ENCODE measurements around the gene ZNF324. TPM values are rescaled to one million over a fixed set of nuclear protein-coding genes. Genes with fewer than 3 reads are reported as not detected.

Gene ZNF324
- total RNA-seq, 1 experiment from 2014 or later: 11.3 TPM

- ChIA-PET POLR2A (interaction anchor here (0.6 to 0.8 kb wide), 2 partner anchors 16 to 43 kb away, joined by 4 read pairs; partner anchors contain the start of gene ZNF584), CTCF (no interaction called here), RAD21 (ENCODE audit: low non-redundant PET in 1 of 2, low total read pairs in 2 of 2, uncharacterized antibody in 2 of 2, unreplicated experiment in 2 of 2) (no interaction called here)
- no peak within 1 kb of the TSS for H2AFZ ChIP-seq (ENCODE audit: low read depth, low read length, poor library complexity, severe bottlenecking)
- H3K9me3 ChIP-seq (ENCODE audit: control insufficient read depth in 1 of 2, insufficient read depth in 1 of 2, low read depth in 1 of 2, low read length in 2 of 2): peaks cover 6 to 11% of the 10 kb centered on the region in 2 experiments; a peak in 2 of 4 replicates
- peak within 1 kb of the TSS; percentile 83 for H3K4me2 ChIP-seq (ENCODE audit: low read length)
- no peaks in the 10 kb centered on the region for H3K79me2 ChIP-seq (ENCODE audit: insufficient read depth, low read length)
- no peaks in the 10 kb centered on the region for H4K20me1 ChIP-seq (ENCODE audit: insufficient read depth)
- peaks cover 6 to 10% of the 10 kb centered on the region in 2 experiments; a peak in 2 of 4 replicates for H3K4me1 ChIP-seq (ENCODE audit: control insufficient read depth in 1 of 2, insufficient read depth in 2 of 2, low read length in 2 of 2)
- no TSS peak for BruUV-seq (replicated peaks)
- H3K36me3 ChIP-seq (ENCODE audit: control insufficient read depth in 1 of 2, insufficient read depth in 2 of 2, low read length in 2 of 2): peaks cover 0 to 2% of the 10 kb centered on the region in 2 experiments; a peak in 2 of 4 replicates
- peak within 1 kb of the TSS; percentile 66; the same call in 1 of the 2 replicates for H3K27ac ChIP-seq (ENCODE audit: low read depth, low read length)
- ATAC-seq (peak; percentile 94), DNase-seq (ENCODE audit: low read depth, low spot score) (peak; percentile 90)
- no peaks in the 10 kb centered on the region for H3K27me3 ChIP-seq (ENCODE audit: insufficient read depth, low read length)
- H3K4me3 ChIP-seq (replicated peaks in 1 of 2; ENCODE audit: low read depth in 1 of 2, low read length in 2 of 2): peak within 1 kb of the TSS; percentile 62 to 73
- peak within 1 kb of the TSS; percentile 81 for H3K9ac ChIP-seq (ENCODE audit: low read length)
- no peaks in the 10 kb centered on the region for H3K9me2 ChIP-seq (ENCODE audit: insufficient read depth)
- intact Hi-C loops (cut with micrococcal nuclease): loop anchor here (5.0 kb wide), 1 partner anchor 44 kb away; the partner anchor contains the start of gene ZNF584
- TF ChIP-seq SIN3A (IDR thresholded peaks at IDR 0.05; ENCODE audit: low read depth) (peak; percentile 74; the same call in 1 of the 2 replicates), POLR2A (IDR thresholded peaks at IDR 0.05; ENCODE audit: borderline replicate concordance, extremely low read depth, insufficient read depth, insufficient read length) (no peak), ZFX (IDR thresholded peaks at IDR 0.05) (peak; percentile 69; the same call in 1 of the 2 replicates), ZNF274 (IDR thresholded peaks at IDR 0.05; ENCODE audit: low read depth, low read length) (no peak), EZH2phosphoT487 (IDR thresholded peaks at IDR 0.05; ENCODE audit: borderline replicate concordance) (no peak), ATF3 (IDR thresholded peaks at IDR 0.05) (no peak), SP1 (IDR thresholded peaks at IDR 0.05; ENCODE audit: low read depth) (peak; percentile 81), CTCF (IDR thresholded peaks at IDR 0.05 in 2 of 3, conservative IDR thresholded peaks at IDR 0.05 in 1 of 3; ENCODE audit: borderline replicate concordance in 1 of 3, insufficient read depth in 1 of 3, low read depth in 2 of 3, low read length in 2 of 3) (no peak), CEBPB (IDR thresholded peaks at IDR 0.05; ENCODE audit: low read depth) (no peak), YY1 (IDR thresholded peaks at IDR 0.05; ENCODE audit: extremely low read depth, insufficient replicate concordance, low read depth, low read length) (peak; percentile 68), POLR2AphosphoS5 (IDR thresholded peaks at IDR 0.05; ENCODE audit: low read depth, low read length) (peak; percentile 70), EZH2 (IDR thresholded peaks at IDR 0.05) (no peak), REST (IDR thresholded peaks at IDR 0.05; ENCODE audit: low read depth) (no peak), ZBTB33 (IDR thresholded peaks at IDR 0.05; ENCODE audit: extremely low read depth, insufficient replicate concordance, low read length) (no peak), TCF7L2 (IDR thresholded peaks at IDR 0.05; ENCODE audit: borderline replicate concordance, extremely low read depth, insufficient read depth, insufficient read length) (no peak), ELF1 (IDR thresholded peaks at IDR 0.05; ENCODE audit: borderline replicate concordance, low read depth) (no peak; the same call in 1 of the 2 replicates), RAD21 (IDR thresholded peaks at IDR 0.05; ENCODE audit: low read depth) (no peak), SRF (IDR thresholded peaks at IDR 0.05; ENCODE audit: low read depth) (no peak)
These were observed 15.3 kb upstream of the ZNF324 start, which contains the start of gene ZNF324B for GRCh38 chr19:58451358-58452101. ZNF324B (plus strand) TSS chr19:58451622; CDS start chr19:58453702, 2,080 bp downstream.

Measured in HCT116 (cell line).